SHP77 treated with DMSO at 0.1 percent for 48 hours (cell line): Measurements from ENCODE around the gene BEST1.

Source experiments
- DNase-seq: peaks from one replicate; lab custom pipeline; 2025; lab: John Stamatoyannopoulos, UW

BEST1 gene

GRCh38 chr11:61950035-61950547, at the start of gene BEST1:
TSS of gene BEST1 (plus strand) at chr11:61950351. CDS start at chr11:61951807, 1,456 bp downstream.
- no peak for DNase-seq

DNA sequence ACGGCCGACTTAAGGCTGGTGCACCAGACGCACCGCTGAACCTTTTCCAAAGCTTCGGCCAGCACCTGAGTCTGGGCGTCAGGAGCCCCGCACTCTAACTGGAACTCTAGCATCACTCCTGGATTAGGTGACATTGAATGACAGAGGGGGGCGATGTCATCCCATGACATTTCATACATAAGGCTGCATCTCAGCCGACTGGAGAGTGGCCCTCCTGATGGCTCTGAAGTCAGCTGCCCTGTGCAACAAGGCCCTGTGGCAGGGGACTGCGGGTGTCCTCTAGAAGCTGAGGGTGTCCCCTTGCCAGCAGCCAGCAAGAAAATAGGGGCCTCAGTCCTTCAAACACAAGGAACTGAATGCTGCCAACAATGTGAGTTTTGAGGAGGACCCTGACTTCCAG, 48.8 kb upstream of the BEST1 start:
- no peak for DNase-seq

GRCh38 chr11:61902313-61902712, 47.8 kb upstream of the BEST1 start:
- no peak for DNase-seq

DNA sequence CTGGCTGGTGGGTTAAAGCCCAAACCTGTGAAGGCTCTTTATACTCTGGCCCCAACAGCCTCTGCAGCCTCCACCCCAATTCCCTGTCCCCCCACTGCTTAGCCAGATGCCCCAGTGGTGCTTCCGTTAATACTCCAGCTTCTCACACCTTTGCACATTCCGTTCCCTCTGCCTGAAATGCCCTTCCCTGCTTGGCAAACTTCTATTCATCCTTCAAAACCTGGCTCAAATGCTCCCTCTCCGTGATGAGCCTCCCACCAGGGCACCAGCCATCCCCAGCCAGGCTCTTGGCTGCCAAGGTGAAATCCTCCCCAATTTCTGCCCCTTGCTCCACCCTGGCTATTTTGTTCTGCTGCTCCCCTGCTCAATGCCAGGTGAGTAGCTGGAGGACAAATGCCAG, 46.3 kb upstream of the BEST1 start:
- DNase-seq: no peak

GRCh38 chr11:61904539-61905048, 45.6 kb upstream of the BEST1 start:
- DNase-seq: no peak

- DNase-seq: no peak
Observed at GRCh38 chr11:61905067-61905696, 45.0 kb upstream of the BEST1 start.

DNA sequence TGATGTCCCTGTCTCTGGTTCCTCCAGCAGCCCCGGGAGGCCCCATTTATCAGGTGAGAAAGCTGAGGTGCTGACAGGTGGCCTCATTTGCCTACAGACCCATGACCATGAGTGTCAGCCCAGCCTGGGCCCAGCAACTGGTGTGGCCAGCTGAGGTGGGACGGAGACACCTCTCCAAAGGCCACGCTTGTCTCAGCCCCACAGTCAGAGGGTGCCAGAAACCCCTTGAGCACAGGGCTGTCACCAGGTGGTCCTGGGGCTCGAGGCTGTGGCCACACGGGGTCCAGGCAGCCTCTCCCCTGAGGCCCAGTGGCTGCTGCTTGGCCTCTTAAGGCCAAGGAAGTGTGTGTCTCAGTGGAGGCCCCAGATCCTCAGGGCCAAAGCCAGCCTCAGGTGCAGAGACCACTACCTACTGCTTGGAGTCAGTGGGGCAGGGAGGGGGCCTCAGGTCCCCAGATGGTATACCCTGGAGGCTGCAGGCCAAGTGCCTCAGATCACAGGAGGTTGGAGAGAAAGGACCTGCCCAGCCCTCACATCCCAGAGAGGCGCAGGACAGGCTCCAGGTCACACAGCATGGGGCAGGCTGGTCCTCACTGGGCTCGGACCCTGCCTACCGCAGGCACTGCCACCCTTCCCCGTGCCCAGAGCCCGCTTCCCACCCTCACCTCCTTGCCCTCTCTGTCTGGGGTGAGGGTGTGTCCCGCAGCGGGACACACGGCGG, 44.2 kb upstream of the BEST1 start:
- DNase-seq: no peak

- DNase-seq: no peak
Observed at GRCh38 chr11:61906522-61906909, 43.6 kb upstream of the BEST1 start.

DNA sequence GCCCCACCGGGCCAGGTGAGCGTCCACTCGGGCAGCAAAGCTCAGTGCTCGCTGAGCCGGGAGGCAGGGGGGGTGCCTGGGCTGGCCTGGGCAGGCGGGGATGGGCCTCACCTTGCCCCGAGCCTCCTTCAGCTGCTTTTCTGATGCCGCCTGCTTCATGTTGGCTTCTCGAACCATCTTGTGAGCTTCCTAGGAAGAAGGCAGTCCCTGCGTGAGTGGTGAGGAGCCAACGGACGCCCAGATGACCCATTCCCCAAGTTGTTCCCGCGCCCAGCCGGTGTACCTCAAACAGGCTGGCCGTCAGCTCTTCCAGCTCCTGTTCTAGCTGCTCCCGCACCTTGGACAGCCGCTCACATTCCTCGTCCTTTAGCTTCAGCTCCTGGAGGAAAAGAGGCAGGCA, 42.9 kb upstream of the BEST1 start:
- no peak for DNase-seq

DNA sequence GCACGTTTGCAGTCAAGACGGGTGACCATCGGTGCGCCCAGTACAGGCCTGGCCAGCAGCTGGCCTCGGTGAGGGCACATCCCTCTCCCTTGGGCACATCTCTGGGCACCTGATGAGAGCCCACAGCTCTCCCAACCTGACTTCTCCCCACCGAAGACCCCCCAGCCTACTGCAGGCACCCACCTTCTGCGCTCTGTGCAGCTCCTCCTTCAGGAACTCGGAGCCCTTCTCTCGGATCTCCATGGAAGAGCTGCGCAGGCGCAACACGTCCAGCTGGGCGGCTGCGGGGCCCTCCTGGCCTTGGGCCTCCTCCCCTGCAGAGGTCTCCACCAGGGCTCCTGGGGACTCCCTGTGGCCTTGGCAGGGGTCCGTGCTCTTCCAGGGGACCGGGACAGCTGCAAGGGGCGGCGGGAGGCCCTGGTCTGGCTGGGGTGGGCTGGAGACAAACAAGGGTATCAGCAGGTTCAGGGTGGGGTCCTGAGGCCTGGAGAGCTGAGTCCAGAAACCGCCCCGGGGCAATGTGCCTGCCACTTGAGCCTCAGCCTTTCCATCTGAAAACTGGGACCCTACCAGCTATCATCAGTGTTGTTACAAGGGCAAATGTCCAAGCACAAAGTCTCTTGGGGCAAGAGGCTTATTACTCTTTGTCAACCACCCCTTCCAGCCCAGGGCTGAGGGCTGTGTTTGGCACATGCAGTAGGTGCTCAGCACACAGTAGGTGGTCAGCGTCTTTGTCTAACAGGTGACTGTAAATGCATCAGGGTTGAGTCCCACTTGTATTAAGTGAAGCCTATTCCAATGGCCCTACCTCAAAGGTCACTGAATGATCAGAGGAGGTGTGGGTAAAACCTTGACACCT, 42.1 kb upstream of the BEST1 start:
- DNase-seq: no peak

- no peak for DNase-seq
Observed at GRCh38 chr11:61908730-61909316, 41.3 kb upstream of the BEST1 start.

- DNase-seq: no peak
Observed at GRCh38 chr11:61910187-61911127, 39.7 kb upstream of the BEST1 start.

DNA sequence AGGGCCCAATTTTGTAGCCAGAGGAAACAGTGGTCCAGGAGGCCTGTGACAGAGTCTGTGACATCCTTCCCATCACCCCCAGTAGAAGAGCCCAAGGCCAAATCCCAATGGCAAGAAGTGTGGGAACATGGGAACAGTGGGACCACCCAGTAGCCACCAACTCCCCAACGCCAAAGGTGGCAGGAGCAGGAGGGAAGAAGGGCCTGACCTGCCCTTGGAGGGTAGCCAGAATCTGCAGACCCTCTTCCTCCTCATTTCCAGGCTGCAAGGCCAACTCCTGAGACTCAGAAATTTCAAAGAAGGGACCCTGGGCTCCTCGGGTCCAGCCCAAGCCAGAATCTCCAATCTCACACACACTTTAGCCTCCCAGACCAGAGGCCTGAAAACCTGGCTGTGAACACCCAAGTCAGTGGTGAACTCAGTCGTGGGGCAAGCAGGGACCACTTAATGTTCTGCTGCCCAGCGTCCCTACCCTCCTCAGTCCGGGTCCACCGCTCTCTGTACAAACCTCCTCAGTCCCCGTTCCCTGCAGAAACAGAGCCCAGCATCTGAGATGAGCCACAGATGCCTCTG, 38.9 kb upstream of the BEST1 start:
- DNase-seq: no peak

DNA sequence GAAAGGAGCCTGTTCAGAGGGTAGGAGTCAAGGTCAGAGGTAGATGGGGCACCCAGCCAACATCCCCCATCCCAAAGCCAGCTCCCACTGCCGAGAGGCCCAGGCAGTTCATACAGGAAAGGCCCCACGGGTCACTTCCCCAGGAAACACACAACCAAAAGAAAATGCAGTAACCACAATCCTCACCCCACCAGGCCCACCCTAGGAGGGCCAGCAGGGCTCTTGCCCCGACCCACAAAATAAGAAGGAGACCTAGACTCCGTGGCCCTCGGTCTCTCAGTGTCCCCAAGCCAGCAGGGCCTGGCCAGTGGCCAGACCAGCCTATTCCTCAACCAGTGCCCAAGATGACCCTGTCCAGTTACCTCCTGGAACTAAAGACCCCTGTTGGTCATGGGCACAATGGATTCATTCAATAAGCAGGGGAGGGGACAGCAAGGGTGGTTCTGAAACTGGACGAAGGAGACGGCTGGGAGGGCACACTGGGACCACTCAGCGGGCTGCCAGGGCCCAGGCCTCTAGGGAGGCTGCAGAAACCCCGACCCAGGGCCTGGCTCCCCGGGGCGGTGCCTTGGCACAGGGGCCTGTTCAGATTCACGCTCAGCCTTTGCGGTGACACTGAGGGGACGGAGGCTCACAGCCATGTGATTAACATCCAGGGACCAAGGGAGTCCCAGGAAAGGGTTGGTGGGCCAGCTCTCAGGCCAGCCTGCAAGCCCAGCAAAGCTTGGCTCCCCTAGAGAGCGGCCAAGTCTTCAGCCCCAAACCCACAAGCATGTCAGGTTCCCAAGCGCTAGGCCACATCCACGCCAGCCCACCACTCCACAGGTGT, 38.2 kb upstream of the BEST1 start:
- DNase-seq: no peak

DNA sequence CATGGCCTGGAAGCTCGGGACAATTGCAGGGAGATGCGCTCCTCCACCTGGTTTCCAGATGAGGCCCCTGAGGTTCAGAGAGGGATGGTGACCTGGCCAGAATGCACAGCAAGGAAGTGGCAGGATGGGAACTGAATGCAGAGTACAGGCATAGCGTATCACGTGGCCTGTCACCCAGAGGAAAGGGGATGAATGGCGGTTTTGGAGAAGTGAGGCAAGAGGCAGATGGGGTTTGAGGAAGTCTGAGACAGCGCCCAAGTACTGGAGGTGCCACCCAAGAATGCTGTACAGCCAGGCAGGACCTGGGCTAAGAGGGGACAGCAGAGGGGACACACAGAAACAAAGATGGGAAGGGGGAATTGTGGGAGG, 37.6 kb upstream of the BEST1 start:
- DNase-seq: no peak

DNA sequence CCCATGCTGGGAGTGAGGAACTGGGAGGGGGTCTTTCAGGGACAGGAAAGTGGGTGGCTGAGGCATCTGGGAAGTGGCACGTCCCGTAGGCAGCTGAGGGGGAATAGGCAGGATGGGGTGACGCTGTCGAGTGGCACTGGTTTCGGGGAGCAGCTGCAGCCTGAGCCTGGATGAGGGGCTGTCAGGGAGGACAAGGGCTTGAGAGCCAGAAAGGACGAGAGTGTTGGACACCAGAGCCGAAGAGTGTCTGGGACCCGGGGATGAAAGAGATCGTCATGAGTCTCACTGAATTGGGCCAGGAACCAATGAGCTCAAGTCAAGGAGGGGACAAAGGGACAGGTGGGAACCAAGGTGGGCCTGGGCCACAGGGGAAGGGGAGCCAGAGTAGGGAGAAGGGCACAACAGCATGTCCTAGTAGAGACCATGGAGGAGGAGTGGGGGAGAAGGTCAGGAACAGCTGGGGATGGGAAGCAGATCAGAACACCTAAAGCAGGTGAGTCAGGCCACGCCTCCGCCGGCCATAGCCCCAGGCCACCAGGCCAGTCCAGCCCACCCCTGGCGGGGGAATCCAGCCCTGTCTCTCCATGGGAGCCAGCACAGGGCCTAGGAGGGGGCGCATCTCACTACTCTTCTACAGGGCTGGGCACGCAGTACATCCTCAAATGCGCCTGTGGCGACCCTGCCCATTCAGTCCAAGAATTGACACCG, 37.0 kb upstream of the BEST1 start:
- DNase-seq: no peak

- DNase-seq: no peak
Observed at GRCh38 chr11:61913699-61914395, 36.3 kb upstream of the BEST1 start.

GRCh38 chr11:61914471-61915171, 35.5 kb upstream of the BEST1 start:
- DNase-seq: no peak
